H1 (cell line): ENCODE data around the gene SDF2. TPM values are rescaled to one million over a fixed set of nuclear protein-coding genes. Genes with fewer than 3 reads are reported as not detected.

Experiments used
- HDAC2 ChIP-seq, 2 experiments: fragments of 300-600 bp in 1 of 2; sonication (generic) in 1 of 2; IDR thresholded peaks; 2 replicates each; pipeline ENCODE4 v1.6.1; 2011 to 2012; ENCODE audit warnings: low read depth in 2 of 2, low read length in 2 of 2, mild to moderate bottlenecking in 2 of 2, moderate library complexity in 2 of 2, borderline replicate concordance in 1 of 2, inconsistent platforms in 1 of 2
- RNF2 ChIP-seq: fragments of 200-900, 300-1000 bp; sonication (generic); IDR thresholded peaks from 2 replicates; pipeline ENCODE4 v1.7.1; 2016; ENCODE audit warnings: borderline replicate concordance, low read depth, mild to moderate bottlenecking, antibody characterized with exemption, low read length; ENCODE audit not compliant: poor library complexity, severe bottlenecking; ENCODE audit errors: missing control alignments
- polyA plus RNA-seq, 7 experiments: library from polyadenylated mRNA; depleted of rRNA in 3 of 7; stranded (reverse) in 5 of 7; unstranded in 2 of 7; fragments of >200 nt in 5 of 7; fragments of 200-250 nt in 2 of 7; gene quantifications; 1 replicate in 5 of 7; 2 replicates in 1 of 7; 4 replicates in 1 of 7; pipeline versions ENCODE4 v1.2.1 to v1.2.3, GENCODE V29; 2011 to 2013; ENCODE audit warnings: missing spikeins in 2 of 7, mixed read lengths in 2 of 7
- total RNA-seq: library from RNA; stranded (reverse); fragmentation: NEBNext Ultra II Directional; extraction: Animal tissue kit (Norgen Biotek cat#: 25700); gene quantifications from 2 replicates; pipeline ENCODE4 v1.2.1, GENCODE V29; 2021
- TF ChIP-seq, protein P1 (sequence below), 3 experiments: IDR thresholded peaks; 1 replicate in 2 of 3; 2 replicates in 1 of 3; pipeline versions ENCODE4 v1.5.1 to v1.6.1; 2011; ENCODE audit warnings: low read length in 3 of 3, mild to moderate bottlenecking in 3 of 3, inconsistent platforms in 2 of 3, low read depth in 1 of 3, moderate library complexity in 1 of 3; ENCODE audit not compliant: insufficient read depth in 1 of 3; ENCODE audit errors: control extremely low read depth in 1 of 3

The SDF2 gene
- total and polyA plus RNA-seq, 2 of the 8 experiments (the other 6 are each of a cell fraction or from before 2014, with no cell fraction given): 44.8 to 65.4 TPM

DNA sequence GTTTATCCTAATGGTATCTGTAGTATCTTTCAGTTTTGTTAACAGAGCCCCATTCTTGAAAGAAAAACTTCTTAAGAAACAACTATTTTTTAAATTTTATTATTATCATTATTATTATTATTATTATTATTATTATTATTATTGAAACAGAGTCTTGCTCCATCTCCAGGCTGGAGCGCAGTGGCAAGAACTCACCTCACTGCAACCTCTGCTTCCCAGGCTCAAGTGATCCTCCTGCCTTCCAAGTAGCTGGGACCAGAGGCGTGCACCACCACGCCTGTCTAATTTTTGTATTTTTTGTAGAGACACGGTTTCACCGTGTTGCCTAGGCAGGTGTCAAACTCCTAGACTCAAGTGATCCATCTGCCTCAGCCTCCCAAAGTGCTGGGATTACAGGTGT, 23.7 kb upstream of the SDF2 start (continued):
- no peak for TF ChIP-seq HDAC2 (IDR thresholded peaks at IDR 0.05; ENCODE audit: borderline replicate concordance in 1 of 2, low read depth in 2 of 2, low read length in 2 of 2)
- TF ChIP-seq, protein P1, sequence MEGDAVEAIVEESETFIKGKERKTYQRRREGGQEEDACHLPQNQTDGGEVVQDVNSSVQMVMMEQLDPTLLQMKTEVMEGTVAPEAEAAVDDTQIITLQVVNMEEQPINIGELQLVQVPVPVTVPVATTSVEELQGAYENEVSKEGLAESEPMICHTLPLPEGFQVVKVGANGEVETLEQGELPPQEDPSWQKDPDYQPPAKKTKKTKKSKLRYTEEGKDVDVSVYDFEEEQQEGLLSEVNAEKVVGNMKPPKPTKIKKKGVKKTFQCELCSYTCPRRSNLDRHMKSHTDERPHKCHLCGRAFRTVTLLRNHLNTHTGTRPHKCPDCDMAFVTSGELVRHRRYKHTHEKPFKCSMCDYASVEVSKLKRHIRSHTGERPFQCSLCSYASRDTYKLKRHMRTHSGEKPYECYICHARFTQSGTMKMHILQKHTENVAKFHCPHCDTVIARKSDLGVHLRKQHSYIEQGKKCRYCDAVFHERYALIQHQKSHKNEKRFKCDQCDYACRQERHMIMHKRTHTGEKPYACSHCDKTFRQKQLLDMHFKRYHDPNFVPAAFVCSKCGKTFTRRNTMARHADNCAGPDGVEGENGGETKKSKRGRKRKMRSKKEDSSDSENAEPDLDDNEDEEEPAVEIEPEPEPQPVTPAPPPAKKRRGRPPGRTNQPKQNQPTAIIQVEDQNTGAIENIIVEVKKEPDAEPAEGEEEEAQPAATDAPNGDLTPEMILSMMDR (IDR thresholded peaks at IDR 0.05; ENCODE audit: control extremely low read depth in 1 of 3, insufficient read depth in 1 of 3, low read depth in 1 of 3, low read length in 3 of 3): no peak
- TF ChIP-seq RNF2: no peak
